GM18868 (cell line): ENCODE data around the gene ZFP1.
A peak's percentile ranks its signal among the peaks of the same experiment; 100 is the strongest.

ENCODE experiments used
- ATAC-seq: cut with Tn5 transposase; IDR thresholded peaks from one replicate; pipeline ENCODE4 v1.9.1; 2021; ENCODE audit warnings: mild to moderate bottlenecking, moderate library complexity; ENCODE audit not compliant: unreplicated experiment

ZFP1 gene

DNA sequence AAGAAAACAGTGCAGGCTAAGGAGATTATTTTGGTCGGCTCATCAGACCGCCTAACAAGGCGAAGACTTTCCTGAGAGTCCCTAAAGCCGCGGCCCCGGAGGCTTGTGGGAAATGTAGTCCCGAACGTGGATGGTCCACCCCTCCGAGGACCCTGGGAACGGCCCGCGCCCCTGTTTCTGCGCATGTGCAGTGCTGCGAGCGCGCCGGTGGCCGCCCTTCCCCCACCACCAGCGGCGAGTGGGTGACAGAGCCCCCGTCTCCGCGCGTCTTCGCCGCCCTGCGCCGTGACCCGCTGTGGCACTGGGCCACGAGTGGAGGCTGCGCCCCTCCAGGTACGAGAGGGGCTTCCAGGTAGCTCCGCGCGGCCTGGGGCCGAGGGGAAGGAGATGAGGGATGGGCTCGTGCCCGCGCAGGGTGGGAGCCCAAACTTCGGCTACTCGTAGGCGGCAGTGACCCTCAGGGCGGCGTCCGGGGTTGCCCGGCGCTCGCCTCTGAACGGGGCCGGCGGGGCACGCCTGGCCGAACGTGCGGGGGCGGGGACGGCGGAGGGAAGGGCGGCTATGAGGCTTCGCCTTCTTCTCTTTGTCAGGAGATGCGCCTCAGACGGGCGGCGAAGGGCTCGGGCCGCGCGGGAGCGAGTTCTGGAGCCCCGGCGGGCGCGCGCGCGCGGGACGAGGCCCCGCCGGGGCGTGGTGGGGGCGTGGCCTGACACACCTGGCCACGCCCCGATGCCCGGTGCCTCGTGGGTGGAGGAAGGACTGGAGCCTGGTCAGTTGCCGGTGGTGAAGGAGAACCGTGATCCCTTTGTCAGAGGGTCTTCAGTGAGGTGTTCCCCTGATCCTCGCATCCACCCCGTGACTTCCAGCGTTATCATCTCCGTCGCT, at the start of gene ZFP1:
Gene ZFP1, plus strand, starts transcription at position 214 of the 885 bp plus-strand sequence. CDS start 4,428 bp downstream, outside the sequence.
- ATAC-seq, result peak; percentile 84

DNA sequence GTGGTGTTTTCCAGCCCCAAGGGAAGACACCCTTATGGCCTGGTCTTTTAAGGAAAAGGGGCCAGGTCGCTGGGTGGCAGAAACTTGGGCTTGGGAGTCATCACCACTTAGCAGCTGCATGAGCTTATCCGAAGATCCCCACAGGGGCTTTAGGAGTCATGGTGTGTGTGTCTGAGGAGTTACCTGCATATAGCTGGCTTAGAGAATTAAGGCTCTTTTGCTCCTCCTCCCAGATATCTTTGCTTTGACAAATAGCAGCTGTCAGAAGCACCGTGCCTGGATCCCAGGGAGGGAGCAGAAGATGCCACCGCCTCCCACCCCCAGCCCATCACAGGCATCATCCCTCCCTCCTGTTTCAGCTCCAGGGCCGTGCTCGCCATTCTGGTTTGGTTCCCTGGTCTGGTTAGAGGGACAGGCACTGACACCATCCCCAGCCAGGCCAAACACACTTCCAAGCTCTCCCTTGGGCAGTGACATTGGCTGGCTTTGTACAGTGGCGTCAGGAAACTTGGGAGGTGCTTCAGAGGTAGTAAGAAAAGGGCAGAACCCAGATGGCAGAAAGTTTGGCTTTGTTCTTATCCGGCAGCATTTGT, 49.2 kb upstream of the ZFP1 start:
- no peak for ATAC-seq

DNA sequence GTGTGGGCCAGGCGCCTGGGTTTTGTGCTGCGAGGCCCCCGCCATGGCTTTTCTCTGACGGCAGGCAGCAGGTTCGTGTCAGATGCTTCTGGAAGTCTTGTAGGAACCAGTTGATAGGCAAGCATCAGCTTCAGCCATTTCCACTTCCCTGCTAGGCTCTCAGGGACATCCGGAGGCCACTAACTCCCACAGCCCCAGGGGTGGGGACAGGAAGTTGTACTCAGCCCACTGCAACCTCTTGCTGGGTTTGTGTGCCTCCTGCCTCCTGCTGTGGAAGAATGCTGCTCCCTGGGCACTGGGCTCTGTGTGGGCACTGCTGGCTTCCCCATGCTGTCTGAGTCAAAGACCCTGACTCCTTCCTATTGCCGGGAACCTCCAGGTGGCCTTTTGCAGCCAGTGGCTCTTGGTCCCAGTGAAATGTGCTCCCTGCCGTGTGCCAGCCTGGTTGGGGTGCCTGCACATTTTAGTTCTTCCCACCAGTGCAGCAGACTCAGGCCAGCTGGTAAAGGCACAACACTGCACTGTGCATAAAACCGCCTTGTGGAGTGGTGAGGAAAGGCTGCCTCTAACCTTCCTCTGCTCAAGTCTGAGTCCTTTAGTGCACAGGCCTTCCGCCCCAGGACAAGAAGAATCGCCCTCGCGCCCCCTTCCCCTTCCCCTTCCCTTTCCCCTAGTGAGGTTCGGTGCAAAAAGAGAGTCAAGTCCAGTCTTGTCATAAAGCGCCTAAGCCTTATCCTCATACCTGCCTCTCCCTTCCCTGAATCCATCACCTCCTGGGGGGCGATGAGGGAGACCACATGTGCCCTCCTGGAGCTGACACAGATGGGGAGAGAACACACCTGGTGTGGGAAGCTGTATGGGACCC, 48.4 kb upstream of the ZFP1 start:
- peak; percentile 50 for ATAC-seq

DNA sequence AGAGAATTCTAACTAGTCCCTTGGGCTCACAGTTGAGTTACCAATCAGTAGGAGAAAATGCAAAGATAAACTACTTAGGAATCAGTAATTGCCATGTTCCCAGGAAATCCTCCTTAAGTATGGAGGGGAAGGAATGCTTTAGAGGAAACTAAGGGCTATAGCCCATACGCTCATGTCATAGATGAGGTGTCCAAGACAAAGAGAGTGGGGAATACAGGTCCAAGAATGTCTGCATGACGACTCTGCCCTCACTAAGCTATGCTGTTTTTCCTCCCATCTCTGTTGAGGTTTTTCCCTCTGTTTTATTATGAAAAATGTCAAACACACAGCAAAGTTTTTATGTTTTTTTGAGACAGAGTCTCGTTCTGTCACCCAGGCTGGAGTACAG, 47.7 kb upstream of the ZFP1 start:
- no peak for ATAC-seq

DNA sequence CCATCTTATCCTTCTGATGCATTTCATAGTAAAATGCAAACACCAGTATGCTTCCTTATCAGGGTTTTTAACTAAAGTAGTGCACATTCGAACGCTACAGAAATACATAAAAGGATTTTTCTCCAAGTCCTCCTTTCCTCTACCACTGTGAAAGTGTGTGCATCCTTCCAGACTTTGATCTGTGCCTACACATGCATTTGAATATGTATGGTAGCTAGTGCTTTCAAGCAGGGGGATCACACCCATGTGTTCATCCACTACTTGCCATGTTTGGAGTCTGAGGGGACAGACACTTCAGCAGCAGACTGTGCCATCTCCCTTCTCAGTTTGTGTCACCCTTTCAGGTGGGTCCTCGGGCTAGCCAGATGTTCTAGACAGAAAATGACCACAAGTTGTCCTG, 46.7 kb upstream of the ZFP1 start:
- no peak for ATAC-seq

DNA sequence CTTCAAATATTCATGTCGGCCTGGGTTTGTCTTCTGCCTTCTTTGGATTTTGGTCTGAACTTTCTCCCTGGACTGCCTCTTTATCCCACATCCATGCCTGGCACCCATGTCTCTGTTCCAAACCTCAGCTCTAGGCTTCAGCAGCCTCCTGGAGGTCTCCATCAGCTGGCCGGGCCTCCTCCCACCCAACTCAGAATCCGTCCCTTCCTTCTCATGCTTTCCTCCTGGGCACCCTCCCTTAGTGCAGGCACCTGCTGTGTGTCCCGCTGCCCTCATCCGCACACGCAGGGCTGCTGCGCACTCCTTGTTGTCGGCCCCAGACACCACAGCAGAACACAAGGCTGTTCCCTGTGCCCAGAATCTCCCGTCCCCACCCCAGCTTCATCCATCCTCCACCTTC, 45.7 kb upstream of the ZFP1 start:
- no peak for ATAC-seq

DNA sequence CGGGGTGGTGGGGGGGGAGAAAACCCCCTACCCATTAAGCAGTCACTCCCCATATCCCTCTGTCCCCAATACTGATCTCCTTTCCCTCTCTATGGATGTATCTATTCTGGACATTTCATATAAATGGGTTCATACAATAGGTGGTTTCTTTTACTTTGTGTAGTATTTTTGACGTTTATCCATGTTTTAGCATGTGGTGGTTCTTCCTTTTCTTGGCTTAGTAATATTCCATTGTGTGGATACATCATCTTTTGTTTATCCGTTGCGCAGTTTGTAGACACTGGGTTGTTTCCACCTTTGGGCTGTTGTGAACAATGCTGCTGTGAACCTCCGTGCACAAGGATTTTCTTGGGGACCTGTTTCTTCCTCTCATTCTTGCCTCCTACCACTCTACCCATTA, 44.3 kb upstream of the ZFP1 start:
- ATAC-seq, result no peak

DNA sequence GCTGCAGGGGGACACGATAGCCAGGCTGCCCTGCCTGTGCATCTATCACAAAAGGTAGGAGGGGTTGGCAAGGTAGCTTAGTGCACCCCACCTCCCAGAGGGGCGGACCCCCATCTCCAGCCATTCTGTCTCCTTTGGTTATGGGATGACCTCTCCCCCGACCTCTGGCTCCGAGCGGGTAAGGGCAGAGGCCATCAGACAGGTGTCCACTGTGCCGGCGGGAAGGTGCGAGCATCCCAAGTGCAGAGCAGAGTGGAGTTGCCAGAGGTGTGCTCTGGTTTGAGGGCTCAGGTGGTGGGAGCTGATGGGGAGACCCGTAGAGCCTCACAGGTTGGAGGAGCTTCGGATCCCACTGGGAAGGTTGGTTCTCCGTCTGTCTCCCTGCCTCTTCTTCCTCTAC, 43.5 kb upstream of the ZFP1 start:
- no peak for ATAC-seq

DNA sequence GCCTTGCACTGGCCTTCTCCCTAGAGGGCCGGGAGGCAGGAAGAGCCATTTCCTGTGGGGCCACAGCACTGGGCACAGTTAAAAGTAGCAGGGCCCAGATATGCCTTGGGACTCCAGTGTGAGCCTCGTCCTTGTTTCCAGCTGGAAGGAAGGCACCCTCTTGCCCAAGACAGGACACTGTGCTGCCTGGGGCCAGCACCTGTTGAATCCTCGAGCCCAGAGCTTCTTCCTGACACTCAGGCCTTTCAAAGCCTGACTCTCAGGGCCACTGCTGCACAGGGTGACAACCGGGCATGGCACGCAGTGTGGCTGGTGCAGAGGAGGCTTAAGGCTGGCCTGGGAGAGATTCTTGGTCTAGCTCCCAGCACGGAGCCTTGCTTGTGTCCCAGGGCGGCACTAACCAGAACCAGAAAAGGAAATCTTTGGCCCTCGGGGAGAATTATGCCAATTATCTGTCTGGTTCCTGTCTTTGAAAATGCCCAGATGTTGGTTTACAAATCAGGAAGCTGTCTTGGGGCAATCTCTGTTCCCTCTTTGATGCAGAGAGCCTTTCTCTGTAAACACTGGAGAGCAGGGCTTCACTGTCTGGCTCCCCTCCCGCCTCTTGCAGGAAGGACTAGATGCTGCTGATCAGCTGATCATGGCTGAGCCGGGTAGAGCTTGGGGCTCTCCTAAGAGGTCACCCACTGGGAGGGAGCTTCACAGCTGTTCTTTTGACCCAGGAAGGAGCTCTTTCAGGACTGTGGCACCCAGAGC, 42.8 kb upstream of the ZFP1 start:
- no peak for ATAC-seq

DNA sequence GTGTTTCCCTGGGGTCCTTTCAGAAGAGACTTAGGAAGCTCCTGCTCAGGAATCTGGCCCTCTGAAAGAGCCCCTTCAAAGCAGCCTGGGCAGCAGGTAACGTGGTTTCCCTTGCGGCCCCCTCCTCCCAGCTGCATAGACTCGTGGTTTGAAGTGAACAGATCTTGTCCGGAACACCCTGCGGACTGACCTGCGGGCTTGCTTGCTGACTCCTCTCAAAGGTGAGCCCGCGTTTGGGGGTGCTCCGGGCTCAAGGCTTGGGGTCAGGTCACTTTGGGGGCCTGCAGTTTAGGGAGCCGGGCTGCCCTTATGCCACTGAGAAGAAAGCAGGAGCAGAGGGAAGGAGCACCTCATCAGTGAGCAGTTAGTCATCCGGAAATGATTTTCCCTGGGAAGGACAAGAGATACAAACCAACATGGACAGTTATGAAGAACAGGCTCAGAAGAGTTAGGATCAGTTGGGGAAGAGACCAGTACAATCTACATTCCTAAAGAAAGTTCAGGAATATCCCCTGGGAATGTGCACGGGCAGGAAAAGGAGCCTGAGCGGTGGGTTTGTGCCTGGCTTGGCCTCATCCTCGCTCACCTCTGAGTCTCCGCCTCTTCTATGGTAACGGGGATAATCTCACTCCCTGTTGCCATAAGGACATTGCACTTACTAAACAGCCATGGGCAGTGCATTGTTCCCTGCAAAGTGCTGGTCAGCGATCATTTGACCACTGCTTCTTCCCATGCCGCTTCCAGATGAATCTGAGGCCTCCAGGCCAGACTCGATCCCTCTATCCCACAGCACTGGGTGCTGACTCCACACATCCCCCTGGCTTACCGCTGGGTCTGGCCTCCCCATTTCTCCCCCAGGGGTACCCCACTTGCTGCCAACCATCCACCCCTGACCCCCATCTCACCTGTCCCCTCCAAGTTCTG, 41.7 kb upstream of the ZFP1 start:
- no peak for ATAC-seq

DNA sequence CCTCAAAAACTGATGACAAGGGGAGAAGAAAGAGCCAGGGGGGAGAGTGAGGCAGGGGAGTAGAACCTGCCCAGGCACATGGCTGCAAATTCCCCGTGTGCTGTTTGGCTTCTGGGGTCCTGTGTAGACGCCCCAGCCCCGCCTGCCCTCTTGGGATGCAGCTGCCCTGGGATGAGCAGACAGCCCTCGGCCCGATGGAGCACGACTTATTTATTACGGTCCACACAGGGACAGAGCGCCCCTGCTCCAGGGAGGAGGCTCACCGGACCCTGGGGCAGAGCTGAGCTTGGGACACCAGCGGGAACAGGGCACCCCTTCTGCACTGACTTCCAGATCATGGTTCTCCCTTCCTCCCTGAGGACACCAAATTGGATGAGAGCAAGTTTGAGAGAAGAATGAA, 40.8 kb upstream of the ZFP1 start:
- ATAC-seq, result no peak

DNA sequence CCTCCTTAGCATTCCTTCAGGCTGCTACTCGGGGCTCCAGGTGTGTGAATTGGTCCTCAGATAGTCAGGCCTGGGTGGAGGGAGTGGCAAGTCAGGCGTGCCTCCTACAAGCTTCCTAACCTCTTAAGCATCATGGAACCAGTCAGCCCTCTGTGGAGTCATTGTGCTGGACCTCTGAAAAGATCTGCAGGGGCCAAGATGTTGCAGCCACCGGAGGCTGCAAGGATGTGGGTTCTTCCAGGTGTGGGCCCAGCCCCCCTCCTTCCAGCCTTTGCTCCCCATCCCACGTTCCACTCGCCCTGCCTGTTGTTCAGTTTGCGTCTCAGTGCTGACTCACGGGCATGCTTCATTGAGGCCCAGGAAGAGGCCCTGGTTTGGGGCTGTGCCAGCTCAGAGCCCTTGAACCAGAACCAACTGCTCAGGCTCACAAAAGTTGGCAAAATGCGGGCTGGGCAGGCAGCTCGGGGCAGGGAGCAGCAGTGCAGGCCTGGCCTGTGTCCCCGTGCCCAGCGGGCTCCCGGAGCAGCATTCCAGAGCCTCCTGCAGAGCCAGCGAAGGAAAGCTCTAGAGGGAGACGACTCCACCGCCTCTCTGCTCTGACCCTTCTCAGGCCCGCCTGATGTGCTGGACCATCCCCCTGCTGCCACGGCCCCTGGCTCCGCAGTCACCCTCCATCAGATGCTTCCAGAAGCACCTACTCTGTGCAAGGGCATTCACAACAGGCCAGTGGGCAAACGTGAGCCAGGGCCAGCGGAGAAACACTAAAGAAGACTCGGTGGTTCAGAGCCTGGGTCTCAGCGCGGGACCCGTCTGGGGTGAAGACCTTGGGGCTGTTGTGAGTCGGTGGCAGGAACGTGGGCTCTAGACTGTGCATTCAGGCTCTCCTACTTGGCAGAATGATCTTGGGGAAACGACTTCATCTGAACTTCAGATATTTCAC, 39.3 kb upstream of the ZFP1 start:
- peak; percentile 40 for ATAC-seq

DNA sequence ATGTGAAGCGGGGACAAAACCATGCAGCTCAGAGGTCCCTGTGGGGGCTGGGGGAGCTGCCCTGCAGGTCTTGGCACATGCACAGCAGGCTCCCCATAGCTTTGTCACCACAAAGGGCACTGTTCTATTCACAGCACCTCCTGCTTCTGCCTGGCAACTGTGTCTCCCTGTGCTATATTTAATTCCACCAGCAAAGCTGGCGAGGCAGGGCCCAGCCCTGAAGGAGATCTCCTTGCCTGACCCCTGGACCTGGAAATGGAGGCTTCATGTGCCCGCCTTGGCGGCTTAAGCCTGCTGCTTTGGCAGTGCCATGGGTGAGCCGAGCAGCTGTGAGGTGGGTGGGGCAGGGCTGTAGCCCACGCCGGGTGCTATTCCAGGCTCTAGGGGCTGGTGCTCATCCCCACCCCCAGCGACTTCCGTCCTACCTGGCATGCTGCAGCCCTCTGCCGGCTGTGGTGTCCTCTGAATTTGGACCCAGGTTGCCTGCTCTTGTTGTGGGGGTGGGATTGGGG, 38.5 kb upstream of the ZFP1 start:
- ATAC-seq, result no peak

DNA sequence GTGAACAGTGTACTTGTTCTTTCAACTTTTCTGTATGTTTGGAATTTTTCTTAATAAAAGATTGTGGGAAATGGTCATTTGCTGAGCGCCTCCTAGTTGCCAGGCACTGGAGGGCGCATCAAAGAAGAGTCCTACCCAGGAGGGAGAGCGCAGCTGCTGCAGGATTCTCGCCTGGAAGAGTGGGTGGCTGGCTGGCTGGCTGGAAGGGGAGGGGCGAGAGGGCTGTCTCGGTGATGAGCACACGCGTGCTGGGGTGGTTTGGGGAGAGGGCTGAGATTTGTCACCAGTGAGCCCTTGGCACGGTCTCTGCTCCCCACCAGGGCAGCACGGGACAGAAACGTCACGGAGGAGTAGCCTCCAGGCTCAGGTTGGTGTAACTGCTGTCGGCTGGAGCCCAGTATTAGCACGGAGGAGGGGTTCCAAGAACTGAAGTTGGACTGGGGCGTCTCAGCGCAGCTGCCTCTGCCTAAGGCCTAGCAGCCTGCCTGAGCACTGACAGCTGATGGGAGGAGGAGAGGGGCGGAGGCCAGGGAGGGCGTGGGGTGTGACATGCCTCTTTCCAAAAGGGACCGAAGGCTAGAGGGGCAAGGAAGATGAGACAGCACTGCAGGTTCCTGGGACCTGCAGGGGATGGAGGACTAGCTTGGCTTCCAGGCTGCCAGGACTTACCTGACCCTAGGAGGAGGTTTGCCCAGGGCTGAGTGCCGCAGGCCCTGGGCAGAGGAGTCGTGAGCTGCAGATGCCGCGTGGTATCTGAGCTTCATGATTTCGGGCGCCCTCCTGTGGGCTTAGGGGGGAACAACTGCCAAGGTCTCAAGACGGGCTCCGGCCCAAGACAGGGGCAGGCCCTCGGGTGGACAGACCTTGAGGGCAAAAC, 37.4 kb upstream of the ZFP1 start:
- ATAC-seq, result peak; percentile 54

DNA sequence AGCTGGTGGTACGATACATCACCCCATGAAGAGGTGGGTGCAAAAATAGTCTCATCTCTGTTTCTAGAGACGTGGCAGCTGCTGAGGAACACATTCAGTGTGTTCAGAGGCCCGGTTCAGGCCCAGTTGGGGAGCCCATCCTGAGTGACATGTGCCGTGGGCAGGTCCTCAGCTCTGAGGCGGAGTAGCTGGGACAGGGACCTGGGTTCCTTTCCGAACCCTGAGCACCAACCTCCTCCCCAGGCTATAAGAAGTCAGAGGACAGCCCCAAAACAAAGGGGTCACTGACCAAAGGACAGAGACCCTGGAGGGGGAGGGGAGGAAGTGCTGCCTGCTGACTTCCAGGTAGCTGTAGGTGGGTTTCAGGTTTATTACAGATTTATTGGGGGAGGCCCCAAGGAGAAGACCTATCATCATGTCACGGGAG, 36.8 kb upstream of the ZFP1 start:
- peak; percentile 3 for ATAC-seq

DNA sequence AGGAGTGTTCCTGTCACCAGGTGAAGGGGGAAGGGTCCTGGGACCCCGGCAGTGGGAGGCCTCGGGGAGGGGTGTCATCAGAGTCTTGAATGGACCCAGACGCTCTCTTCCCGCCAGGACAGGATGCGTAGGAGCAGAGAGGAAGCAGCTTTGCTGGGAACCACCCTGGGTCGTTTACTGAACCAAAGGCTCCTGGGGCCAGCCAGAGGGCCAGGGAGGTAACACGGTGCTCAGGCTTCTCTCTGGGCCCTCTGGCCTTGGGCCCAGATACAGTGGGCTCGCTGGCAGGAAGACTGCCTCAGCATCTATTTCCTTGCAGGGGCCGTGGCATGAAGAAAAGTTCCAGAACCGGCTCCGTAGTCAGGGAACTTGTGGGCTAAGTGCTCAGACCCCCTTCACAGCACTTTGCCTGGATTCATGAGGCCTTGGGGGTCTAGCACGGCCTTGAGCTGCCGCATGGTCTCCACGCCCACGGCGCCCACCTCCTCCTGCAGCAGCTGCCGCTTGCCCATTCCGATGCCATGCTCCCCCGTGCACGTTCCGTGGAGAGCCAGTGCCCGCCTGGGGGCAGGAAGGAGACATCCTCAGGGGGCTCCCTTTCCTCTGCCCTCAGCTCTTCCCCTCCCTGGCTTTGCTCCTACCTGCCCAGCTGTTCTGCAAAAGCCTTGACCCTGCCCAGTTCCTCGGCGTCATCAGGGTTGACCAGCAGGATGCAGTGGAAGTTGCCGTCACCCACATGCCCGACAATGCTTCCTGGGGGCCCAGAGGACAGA, 36.2 kb upstream of the ZFP1 start:
- no peak for ATAC-seq
